Measurements from ENCODE around the gene TAF11L6.
"Not testable (repeated sequence)": the region's sequence is repeated elsewhere in the genome, so short reads cannot be mapped to it uniquely, and the experiment has no call there.

Gene TAF11L6

GRCh38 chr5:17528369-17528768 lies at the start of gene TAF11L6:
TSS of gene TAF11L6 (plus strand) at chr5:17528669.
- not testable (repeated sequence) for DNase-seq

GRCh38 chr5:17481378-17481777 lies 47.1 kb upstream of the TAF11L6 start:
- DNase-seq = peak; percentile 2

GRCh38 chr5:17482790-17483189 lies 45.7 kb upstream of the TAF11L6 start:
- no peak for DNase-seq

GRCh38 chr5:17486464-17487173 lies 41.9 kb upstream of the TAF11L6 start:
- DNase-seq = not testable (repeated sequence)

- no peak for DNase-seq
These were observed 41.3 kb upstream of the TAF11L6 start for GRCh38 chr5:17487174-17487512.

DNA sequence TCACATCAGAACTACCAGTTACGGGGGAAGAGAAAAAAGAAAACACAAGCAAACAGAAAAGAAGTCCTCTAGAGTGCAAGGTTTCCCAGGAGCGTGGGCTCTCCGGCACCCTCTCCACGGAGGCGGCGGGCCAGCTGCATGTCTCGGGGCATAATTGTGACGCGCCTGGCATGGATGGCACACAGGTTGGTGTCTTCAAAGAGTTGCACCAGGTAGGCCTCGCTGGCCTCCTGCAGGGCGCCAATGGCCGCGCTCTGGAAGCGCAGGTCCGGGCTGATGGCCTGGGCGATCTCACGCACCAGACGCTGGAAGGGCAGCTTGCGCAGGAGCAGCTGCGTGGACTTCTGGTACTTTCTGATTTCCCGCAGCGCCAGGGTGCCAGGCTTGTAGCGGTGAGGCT lies 37.2 kb upstream of the TAF11L6 start:
- not testable (repeated sequence) for DNase-seq

- no peak for DNase-seq
These were observed 35.7 kb upstream of the TAF11L6 start for GRCh38 chr5:17492770-17493169.

DNA sequence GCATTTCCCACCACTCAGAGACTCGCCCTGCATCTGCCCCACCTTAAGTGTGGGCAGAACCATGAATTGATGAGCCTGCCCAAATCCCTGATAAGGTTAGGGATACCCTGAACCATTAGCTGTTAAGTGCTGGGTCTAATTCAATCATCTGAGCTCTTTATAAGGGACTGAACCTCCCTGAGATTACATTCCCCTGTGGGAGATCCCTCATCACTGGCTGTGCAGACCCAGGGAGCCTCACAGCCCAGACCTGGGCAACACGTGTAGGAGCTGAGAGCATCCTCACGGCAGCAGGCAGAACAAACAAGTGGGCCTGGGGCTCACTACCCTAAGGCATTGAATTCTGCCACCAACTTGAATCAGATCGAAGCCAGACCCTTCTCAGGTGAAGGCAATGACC lies 31.0 kb upstream of the TAF11L6 start:
- no peak for DNase-seq

DNA sequence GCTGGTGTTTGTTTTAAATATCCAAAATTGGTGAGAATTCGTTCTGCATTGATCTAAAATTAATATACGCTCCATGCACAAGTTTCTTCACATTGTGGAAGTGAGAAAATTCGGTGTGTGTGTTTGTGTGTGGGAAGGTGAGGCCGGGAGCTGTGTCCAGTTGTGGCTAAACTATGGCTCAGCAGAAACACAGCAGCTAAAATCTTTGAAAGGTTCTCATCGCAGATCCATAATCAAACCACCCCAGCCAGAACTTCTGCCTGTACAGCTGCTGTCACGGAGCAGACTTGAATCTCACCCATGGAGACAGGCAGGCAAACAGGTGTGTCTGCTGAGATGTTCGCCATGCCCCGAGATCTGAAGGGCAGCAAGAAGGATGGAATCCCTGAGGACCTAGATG lies 30.5 kb upstream of the TAF11L6 start, which contains the start of gene TAF11L2:
Gene TAF11L2, plus strand, starts transcription at position 301 of the 400 bp plus-strand sequence.
- DNase-seq = not testable (repeated sequence)

- DNase-seq = no peak
These were observed 16.6 kb upstream of the TAF11L6 start for GRCh38 chr5:17511775-17512325.

GRCh38 chr5:17517526-17517925 lies 10.9 kb upstream of the TAF11L6 start:
- DNase-seq = not testable (repeated sequence)

- DNase-seq = not testable (repeated sequence)
These were observed 10.4 kb upstream of the TAF11L6 start, which contains the start of gene TAF11L3 for GRCh38 chr5:17518067-17518466. TSS of gene TAF11L3 (plus strand) at chr5:17518367.

- DNase-seq = not testable (repeated sequence)
These were observed 9.0 kb upstream of the TAF11L6 start for GRCh38 chr5:17519508-17519907.

GRCh38 chr5:17521501-17521900 lies 7.0 kb upstream of the TAF11L6 start, which contains the start of gene TAF11L4:
TSS of gene TAF11L4 (plus strand) at chr5:17521801.
- not testable (repeated sequence) for DNase-seq

DNA sequence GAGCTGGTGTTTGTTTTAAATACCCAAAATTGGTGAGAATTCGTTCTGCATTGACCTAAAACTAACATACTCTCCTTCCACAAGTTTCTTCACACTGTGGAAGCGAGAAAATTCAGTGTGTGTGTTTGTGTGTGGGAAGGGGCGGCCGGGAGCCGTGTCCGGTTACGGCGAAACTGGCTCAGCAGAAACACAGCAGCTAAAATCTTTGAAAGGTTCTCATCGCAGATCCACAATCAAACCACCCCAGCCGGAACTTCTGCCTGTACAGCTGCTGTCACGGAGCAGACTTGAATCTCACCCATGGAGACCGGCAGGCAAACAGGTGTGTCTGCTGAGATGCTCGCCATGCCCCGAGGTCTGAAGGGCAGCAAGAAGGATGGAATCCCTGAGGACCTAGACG lies 3.5 kb upstream of the TAF11L6 start, which contains the start of gene TAF11L5:
Gene TAF11L5, plus strand, starts transcription at position 301 of the 400 bp plus-strand sequence.
- not testable (repeated sequence) for DNase-seq

GRCh38 chr5:17526504-17526903 lies 2.0 kb upstream of the TAF11L6 start:
- not testable (repeated sequence) for DNase-seq
